GM20431 (cell line): ENCODE measurements around the gene CD34.

Experiments used
- in situ Hi-C: fragments of 300-500 bp; cut with MseI, MboI; formaldehyde crosslinking; loops from one replicate; pipeline ENCODE4 v1.15.0; 2020; ENCODE audit warnings: low sequenced_read_pairs; ENCODE audit not compliant: unreplicated experiment

CD34 gene

DNA sequence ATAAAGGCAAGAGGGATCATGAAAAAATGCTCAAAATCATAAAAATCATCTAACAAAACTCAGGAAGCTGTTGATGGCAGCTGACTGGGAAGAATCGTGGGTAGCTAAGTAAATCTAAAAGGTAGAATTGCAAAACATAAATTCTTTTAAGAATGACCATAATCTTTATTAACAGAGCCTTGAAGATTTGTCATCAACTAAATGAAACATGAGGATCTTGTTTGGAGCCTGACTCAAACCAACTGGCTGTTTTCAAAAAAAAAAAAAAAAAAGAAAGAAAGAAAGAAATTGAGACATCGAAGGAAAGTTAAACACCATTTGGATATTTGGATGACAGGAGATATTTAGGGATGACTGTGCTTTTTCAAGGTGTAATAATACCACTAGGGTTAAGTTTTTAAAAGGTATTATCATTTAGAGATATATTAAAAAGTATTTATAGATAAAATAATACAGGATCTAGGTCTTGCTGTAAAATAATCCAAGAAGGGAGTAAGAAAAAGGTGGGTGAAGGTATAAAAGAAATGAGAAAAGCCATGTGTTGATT is 48.6 kb downstream of the CD34 start:
- in situ Hi-C loops, result no loop called here

DNA sequence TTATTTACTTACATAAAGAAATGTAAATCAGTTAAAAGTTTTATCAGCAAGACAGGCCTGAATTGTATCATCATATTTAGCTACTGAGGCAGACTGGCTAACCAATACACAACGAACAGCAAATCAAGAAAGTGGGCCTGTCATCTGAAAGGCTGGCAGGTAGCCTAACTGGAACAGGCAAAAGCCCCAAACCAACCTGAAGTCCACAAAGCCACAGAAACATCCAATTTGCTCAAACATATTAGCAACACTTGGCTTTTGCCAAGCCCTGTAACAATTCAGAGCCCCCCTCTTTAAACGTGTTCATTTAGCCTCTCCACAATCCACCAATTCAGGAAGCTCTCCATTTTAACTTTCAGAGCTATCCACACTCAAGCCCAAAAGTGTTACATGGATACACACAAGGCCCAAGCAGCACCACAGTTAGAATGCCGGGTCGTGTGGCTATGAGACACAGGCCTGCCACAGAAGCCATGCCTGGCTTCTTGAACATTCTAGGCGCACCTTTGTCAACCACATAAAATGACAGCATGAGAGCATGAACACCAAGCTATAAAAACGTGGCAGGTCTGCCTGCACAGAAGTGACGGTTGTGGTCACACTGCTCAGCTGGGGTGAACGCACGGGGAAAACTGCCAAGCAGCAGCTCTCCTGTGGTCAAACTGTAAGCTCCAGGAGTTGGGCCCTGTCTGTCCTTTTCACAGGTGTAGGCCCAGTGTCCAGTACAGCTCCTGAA is 49.3 kb downstream of the CD34 start:
- in situ Hi-C loops, result no loop called here

DNA sequence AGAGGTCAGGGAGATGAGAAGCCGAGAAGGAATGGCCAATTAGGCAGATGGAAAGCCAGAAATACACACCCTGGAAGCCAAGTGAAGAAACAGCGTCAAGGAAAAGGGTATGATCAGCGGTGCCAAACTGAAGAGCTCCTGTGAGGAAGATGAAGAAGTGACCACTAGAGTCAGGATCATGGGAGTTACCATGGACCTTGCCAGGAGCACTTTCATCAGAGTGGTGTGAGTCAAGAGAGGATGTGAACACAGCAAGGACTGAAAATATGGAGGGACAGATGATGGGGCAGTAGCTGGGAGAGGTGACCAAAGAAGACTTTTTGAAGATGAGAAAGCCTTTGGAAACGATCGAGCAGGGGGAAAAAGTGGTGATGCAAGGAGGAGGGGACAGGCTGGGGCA is 50.4 kb downstream of the CD34 start:
- in situ Hi-C loops, result no loop called here

DNA sequence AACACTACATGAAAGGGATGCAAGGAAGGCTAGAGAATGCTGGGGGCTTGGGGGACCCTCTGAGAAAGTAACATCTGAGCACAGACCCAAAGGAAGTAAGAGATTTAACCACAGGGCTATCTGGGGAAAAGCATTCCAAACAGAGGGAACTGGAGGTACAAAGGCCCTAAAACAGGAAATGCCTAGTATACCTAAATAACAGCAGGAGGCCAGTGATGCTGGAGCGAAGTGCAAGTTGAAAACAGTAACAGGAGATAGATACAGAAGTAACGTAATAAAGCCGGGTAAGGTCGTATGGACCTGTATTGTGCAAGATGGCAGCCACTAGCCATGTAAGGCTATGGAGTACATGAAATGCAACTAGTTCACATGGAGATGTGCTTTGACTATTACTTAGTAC is 52.1 kb downstream of the CD34 start:
- in situ Hi-C loops, result no loop called here

DNA sequence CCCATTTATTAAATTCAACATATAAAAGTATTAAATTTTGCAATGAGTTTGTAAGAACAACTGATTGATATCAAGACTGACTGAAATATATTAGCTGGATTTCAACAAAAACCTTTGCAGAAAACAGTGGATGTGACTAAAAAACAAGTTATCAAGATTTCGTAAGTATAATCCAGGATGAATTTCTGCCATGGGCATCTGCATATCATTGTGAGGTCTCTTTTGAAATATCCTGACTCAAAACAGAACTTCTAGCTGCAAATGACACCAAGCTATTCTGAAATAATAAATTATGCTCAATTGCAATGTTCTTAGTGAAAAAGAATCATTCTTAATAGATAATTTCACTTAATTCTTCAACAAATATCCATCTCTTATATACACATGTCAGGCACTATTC is 52.6 kb downstream of the CD34 start:
- in situ Hi-C loops, result no loop called here

DNA sequence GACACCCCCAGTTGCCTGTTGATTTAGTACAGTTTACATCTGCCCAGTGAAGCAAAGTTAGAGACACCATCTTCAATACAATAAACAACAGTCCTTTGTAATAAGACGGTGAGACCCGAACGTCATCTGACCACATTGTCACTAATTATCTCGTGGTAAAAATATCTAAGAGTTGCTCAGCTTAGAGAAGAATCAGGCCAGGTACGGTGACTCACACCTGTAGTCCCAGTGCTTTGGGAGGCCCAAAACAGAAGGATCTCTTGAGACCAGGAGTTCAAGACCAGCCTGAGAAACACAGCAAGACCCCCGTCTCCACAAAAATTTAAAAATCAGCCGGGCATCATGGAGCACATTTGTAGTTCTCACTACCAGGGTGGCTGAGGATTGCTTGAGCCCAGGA is 53.5 kb downstream of the CD34 start:
- in situ Hi-C loops, result no loop called here

DNA sequence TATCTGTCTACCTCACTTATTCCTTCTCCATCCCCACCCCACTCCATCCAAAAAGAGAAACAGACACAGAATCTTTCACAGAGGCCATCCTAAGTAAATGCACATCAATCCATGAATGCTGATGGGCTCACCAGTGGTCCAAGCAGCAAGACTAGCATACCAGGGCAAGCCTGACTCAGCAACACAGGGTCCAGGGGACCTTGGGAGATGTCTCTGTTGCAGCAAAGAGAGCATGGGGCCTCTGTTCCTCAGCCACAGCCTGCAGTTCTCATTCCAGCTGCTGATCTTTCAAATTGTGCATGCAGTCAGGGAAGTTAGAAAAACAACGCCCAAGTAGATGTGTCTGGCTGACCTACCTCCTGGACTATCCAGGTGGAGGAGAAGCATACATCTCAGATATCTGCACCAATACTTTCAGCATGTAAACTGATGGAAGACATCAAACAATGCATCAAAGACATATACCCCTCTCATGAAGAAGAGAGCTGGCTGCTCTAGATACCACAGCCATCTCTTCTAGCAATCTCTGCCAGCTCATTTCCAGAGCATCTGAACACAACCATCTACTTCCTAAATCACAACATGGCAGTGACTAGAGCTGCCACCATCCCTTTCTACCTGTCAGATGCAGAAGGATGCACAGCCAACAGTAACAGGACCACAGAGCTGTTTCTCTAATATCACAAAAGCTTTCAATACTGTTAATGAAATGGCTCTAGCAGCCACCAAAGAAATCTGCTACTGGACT is 54.5 kb downstream of the CD34 start:
- in situ Hi-C loops, result no loop called here

DNA sequence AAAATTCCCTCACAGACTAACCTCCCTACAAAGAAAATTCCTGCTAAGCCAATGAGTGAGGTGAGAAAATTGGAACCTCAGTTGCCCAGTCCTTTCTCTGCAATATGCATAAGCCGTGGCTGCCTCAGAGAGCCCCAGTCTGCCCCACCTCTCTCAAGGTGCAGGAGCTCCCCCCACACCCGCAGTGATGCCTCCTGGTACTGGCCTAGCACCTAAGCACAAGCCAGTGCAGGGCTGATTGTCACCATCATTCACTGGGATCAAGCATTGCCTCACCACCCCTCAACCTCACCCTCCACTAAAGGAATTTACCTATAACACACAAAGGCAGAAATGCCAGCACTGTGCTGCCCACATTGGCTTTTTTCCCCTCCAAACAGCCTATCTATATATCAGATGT is 56.9 kb downstream of the CD34 start:
- in situ Hi-C loops, result no loop called here

DNA sequence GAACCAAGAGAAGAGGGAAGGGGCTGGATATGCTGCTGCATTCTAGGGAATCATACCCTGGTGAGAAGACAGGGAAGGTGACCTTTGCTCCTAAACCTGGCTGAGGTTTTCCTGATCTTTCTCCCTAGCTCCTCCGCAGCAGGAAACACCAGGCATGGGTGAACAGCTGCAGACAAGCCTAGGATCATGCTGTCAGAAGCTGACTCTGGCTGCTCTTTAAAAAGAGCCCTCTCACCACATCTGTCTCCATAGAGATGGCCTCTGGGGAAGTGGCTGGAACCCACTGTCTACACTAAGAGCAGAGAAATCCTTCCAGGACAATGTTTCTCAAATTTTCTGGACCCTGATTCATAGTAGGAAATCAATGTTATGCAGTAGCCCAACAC is 57.6 kb downstream of the CD34 start:
- in situ Hi-C loops, result no loop called here

DNA sequence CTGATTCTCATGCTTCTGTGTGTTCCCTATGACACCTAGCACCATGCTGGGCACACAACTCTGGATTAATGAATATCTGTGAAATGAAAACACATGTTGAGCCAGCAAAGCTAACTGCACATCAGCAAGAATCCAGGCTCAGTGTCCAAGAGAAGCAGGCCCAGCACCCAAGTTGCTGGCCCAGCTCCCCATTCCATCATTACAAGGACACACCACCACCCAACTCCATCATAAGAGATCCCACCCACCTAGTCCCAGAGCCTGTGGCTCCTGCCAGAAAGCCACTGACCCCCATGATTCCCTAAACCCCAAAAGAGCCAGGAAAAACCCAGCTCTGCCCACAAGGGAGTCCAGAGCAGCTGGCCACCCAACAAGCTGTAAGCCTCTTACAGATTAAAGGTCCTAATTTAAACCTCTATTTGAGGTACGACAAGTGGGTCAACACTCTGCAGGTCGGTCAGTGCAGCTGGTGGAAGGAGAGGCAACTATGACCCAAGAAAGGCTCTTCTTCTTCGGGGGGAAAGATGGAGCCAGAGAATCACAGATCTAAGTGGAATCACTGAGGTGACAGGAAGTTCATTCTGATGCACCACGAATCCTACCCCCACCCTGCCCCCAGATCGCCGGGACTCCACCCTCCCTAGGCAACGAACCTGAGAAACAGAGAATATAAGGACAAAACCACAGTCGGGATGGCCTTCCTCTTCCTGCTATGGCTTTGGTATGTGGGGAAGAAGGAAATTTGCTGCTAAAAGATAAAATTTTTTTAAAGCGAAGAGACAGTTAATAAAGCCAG is 58.2 kb downstream of the CD34 start:
- in situ Hi-C loops, result no loop called here

DNA sequence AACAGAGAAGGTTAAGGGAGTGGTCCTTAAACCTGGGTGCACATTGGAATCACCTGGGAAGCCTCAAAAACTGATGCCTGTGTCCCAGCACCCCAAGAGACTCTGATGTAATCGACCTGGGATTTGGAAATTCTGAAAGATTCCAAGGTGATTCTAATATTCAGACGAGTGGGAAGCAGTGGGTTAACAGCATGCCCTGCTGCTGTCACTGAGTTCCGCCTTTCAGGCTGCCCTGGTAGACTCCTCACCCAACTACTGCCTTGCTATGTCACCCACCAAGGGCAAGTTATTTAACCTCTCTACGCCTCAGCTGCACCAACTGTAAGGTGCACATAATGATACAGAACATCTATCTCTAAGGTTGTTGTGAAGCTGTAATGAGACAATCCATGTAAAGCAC is 59.2 kb downstream of the CD34 start:
- in situ Hi-C loops, result no loop called here

DNA sequence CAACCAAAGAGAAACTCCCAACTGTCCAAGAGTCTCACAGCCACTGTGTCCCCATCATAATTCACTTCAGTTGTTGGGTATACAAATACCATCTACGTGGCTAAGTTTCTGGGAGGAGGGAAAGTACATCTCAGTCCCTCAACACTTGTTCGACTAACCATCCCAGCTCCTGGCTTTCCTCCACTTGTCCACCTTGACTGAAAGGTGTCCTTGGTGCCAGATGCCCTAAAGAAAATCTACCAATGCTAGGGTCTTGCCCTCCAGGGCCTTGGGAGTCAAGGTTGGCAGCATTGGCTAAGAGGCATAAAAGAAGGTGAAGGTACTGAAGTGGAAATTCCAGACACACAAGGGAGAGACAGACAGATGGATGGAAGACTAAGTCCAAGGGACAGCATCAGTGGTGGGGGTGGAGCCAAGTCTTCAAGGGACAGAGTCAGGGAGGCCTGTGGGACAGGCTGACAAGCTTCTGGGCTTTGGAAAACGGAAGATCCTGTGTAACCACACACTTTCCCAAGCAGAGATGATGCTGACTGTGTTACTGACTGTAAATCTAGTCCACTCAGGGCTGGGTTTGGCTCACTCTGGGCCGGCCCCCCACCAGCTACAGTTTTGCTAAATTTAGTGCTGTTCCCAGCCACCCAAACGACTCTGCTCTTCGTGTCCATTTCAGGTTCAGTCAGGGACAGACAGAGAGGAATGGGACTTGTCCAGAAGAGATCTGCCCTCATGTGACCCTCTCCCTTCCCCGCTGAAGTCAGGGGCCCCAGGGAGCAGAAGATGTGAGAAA is 60.1 kb downstream of the CD34 start:
- in situ Hi-C loops, result no loop called here

DNA sequence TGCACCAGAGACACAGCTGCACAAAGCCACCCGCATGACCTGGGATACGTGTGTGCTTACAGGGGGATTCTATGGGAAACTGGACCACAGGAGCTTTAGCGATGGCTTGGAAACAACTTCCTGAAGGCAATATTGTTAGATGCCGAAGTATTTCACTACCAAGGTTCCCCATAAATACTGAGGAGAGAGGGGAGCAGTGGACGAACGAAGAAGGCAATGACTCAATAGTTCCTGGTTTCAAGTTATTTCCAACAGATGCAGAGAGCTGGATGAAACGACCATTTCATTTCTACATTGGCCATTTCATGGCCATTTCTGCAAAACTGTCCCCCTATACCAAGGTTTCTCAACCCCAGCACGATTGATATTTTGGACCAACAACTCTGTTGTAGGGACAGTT is 61.3 kb downstream of the CD34 start:
- in situ Hi-C loops, result no loop called here

DNA sequence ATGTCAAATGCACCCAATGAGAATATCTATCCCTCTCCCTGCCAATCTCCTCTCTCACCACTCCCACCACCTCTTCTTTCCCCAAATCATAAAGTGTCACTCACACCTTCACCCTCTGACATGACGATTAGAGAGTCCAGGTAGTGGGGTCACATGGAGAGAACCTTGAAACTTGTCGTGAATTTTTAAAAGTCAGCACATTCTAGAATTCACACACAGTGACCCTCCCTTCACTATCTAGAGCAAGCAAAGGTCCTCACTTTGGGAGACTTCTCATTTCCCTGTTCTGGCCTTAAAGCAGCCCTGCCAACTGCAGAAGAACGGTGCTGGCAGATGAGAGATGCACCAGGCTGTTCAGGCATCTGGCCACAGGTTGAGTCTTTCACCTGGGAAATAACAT is 61.9 kb downstream of the CD34 start:
- in situ Hi-C loops, result no loop called here

DNA sequence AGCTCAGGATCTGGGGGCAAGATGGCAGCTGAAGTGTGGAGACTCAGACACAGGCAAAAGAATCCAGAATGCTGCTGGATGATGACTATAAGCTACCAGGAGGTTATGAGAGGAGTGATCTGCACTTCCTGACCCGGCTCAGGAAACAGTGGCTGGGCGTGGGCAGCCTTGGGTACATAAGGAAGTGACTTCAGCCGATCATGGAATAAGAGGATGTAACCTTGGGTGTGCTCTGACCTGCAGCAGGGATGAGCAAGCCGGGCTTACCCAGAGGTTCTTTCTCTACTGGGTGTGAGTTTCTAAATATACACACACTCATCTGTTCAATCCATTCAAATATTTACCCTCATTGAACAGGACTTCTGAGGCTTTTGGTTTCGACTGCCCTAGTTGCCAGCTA is 62.7 kb downstream of the CD34 start:
- in situ Hi-C loops, result no loop called here

DNA sequence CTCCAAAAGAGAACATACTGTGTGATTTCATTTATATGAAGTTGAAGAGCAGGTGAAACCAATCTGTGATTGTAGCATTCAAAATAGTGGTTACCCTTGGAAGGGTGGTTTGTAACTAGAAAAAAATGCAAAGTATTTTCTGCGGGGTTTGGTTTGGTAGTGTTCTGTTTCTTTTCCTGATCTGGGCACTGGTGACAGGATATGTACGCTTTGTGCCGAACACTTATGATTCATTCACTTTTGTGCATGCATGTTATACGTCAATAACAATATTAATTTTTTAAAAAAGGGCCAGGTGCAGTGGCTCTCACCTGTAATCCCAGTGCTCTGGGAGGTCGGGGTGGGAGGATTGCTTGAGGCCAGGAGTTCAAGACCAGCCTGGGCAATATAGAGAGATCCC is 63.8 kb downstream of the CD34 start:
- in situ Hi-C loops, result no loop called here

DNA sequence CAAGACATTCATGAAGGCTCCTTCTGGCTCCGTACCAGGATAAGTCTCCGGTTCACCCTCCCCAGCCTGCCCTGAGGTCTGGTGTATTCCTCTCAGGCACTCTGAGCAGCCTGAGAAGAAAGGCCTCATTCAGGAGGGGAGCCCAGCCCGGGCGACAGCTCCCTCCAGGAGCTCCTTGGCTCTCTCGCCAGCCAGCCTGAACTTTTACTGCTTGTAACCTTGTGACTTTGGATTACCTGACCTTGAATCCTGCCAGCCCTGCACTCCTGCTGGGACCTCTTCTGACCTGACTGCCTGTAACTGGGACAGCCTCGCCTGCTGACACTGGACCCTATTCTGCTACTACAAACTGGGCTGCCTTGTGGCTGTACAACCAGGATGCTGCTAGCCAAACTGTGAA is 65.8 kb downstream of the CD34 start:
- in situ Hi-C loops, result no loop called here

DNA sequence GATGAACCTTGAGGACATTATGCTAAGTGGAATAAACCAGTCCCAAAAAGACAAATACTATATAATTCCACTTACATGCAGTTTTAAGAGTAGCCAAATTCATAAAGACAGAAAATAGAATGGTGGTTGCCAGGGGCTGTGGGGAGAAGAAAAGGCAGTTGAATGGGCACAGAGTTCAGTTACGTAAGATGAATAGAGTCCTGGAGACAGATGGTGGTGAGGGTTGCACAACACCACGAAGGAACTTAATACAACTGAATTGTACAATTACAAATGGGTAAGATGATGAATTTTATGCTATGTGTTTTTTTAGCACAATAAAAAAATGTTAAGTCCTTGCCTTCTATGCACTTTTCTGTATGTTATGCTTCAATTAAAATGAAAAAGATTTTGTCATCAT is 66.6 kb downstream of the CD34 start:
- in situ Hi-C loops, result no loop called here

DNA sequence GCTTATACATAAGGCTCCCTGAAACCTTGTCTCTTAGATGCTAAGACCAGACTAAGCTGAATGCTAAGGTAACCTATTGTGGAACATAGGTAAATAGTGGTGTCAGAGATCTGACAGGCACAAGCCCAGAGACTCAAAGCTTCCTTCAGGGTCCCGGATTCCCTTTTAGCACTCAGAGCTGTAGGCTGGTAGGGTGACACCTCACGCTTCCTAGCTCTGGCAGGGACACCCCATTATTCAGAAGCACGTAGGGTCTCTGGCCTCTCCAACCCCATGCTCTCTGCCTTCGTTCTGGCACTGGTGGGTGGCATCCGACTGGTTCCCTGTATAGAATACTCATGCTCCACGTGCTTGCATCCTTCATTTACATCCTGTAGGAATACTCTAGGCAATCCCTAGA is 68.4 kb downstream of the CD34 start:
- in situ Hi-C loops, result no loop called here

DNA sequence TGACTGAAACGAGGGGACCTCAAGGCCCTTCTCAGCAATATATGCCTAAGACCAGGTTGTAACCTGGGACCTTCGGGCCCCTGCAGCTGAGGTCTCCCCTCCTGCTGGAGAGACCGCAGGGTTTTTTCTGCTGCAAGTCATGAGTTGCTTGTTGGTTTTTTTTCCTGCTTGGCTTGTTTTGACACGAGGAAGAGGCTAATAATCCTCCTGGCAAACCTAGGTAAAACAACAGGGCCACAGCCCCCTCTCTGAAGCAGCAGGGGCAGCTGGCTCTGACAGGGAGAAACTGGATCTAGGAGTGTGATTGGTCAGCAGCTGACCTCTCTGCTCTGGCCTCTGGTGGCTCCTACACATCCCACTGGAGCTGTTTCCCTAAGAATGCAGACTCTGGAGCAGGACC is 69.0 kb downstream of the CD34 start:
- in situ Hi-C loops, result no loop called here
